Hepatocyte (in vitro differentiated cells): Measurements from ENCODE around the gene LAMTOR4.

Experiments used
- CTCF ChIP-seq: fragments of 200-600 bp; sonication (generic); IDR thresholded peaks from 2 replicates; pipeline ENCODE4 v1.5.1; 2016; ENCODE audit warnings: antibody characterized with exemption, mild to moderate bottlenecking; ENCODE audit not compliant: poor library complexity
- EZH2 ChIP-seq: fragments of 200-600 bp; sonication (generic); IDR thresholded peaks from 2 replicates; pipeline ENCODE4 v1.6.1; 2016; ENCODE audit warnings: antibody characterized with exemption, mild to moderate bottlenecking, borderline replicate concordance
- EZH2phosphoT487 ChIP-seq: fragments of 200-600 bp; sonication (generic); IDR thresholded peaks from one replicate; pipeline ENCODE4 v1.6.1; 2018; ENCODE audit warnings: antibody characterized with exemption, mild to moderate bottlenecking, low read depth, moderate library complexity; ENCODE audit not compliant: unreplicated experiment, severe bottlenecking

DNA sequence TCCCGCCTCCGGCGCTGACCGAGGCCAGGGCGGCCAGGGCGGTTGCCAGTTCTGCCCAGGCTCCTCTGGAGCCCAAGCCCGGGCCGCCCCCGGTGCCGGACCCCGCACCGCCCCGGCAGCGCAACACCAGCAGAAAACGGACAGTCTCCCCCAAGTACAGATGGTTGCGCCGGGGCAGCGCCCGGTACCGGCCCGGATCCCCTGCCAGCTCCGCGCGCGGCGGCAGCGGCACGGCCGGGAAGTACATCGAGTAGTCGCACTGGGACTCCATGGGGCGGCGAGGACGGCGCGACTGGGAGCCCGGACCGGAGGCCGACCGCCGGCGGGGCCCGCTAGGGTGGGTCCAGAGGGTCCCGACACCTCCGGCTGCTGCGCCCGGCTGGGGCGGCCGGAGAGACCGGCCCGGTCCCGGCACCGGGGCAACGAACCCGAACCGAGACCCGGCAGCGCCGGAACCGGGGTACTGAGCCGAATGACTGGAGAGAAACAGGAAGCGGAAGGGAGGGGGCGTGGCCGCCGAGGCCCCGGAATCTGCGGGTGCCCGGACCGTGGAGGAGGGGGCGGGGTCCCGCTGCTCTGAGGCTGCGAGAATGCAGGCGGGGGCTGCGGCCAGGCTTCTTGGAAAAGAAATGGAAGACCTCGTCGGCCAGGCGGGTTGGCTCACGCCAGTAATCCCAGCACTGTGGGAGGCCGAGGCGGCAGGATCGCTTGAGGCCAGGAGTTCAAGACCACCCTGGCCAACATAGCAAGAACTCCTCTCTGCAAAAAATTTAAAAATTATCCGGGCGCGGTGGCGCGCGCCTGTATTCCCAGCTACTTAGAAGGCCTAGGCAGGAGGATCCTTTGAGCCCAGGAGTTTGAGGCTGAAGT lies 9.7 kb downstream of the LAMTOR4 start, which contains the start of gene TRAPPC14:
- TF ChIP-seq CTCF (no peak), EZH2phosphoT487 (no peak), EZH2 (no peak)
